Spleen (tissue), 11 donors: ENCODE results near the gene SATB1. TPM values are rescaled to one million over a fixed set of nuclear protein-coding genes. Genes with fewer than 3 reads are reported as not detected.
"Not testable (repeated sequence)": the region's sequence is repeated elsewhere in the genome, so short reads cannot be mapped to it uniquely, and the experiment has no call there.

Experiments used
- DNase-seq: peaks from one replicate; pipeline ENCODE4 v3.0.0-alpha.2; 2020
- H3K27ac ChIP-seq, 8 donors: fragments of 200-600 bp; sonication (generic) in 7 of 8; 1 replicate in 4 of 8; 2 replicates in 4 of 8; pipeline versions ENCODE4 v1.5.0 to v1.8.0; 2016 to 2021; ENCODE audit warnings: inconsistent platforms in 4 of 8, mild to moderate bottlenecking in 4 of 8, moderate library complexity in 1 of 8
- H3K27me3 ChIP-seq, 7 donors: fragments of 200-600 bp; sonication (generic) in 6 of 7; replicated peaks in 1 of 7; 1 replicate in 4 of 7; 2 replicates in 3 of 7; pipeline versions ENCODE4 v1.5.0 to v1.8.0; 2016 to 2021; ENCODE audit warnings: inconsistent platforms in 3 of 7, mild to moderate bottlenecking in 1 of 7
- H3K36me3 ChIP-seq, 6 donors: fragments of 200-600 bp; sonication (generic) in 5 of 6; 1 replicate in 4 of 6; 2 replicates in 2 of 6; pipeline versions ENCODE4 v1.5.0 to v1.8.0; 2016 to 2021; ENCODE audit warnings: inconsistent platforms in 2 of 6
- H3K4me1 ChIP-seq, 6 donors: fragments of 200-600 bp; sonication (generic) in 5 of 6; 1 replicate in 3 of 6; 2 replicates in 3 of 6; pipeline versions ENCODE4 v1.5.0 to v1.8.0; 2016 to 2021; ENCODE audit warnings: inconsistent platforms in 3 of 6
- H3K4me3 ChIP-seq, 8 donors: fragments of 200-600 bp; sonication (generic) in 7 of 8; 1 replicate in 4 of 8; 2 replicates in 4 of 8; pipeline versions ENCODE4 v1.5.0 to v1.8.0; 2016 to 2021; ENCODE audit warnings: inconsistent platforms in 4 of 8, mild to moderate bottlenecking in 4 of 8, moderate library complexity in 2 of 8
- H3K9me3 ChIP-seq, 8 donors: fragments of 200-600 bp; sonication (generic) in 7 of 8; 1 replicate in 4 of 8; 2 replicates in 4 of 8; pipeline versions ENCODE4 v1.5.0 to v1.8.0; 2016 to 2021; ENCODE audit warnings: inconsistent platforms in 4 of 8
- POLR2A ChIP-seq, 3 donors: fragments of 450-650 bp; IDR thresholded peaks; one replicate each; pipeline ENCODE4 v1.5.1; 2017; ENCODE audit warnings: antibody characterized with exemption in 3 of 3, mild to moderate bottlenecking in 1 of 3
- POLR2AphosphoS5 ChIP-seq, 3 donors: sonication (generic); formaldehyde crosslinking; IDR thresholded peaks; one replicate each; pipeline ENCODE4 v1.5.1; 2017; ENCODE audit warnings: antibody characterized with exemption in 3 of 3
- WGBS, 5 donors: extraction: QIAGEN DNeasy Blood & Tissue Kit in 3 of 5; methylation state at CpG; one replicate each; pipeline versions ENCODE4 v1.1.5 to v1.1.7; 2013 to 2018; 5-methylcytosine and 5-hydroxymethylcytosine counted together
- intact Hi-C: fragments of 100-400 bp; cut with DNase I; formaldehyde crosslinking; loops from one replicate; pipeline ENCODE4 v1.15.0; 2023; ENCODE audit warnings: low total_unique reads
- polyA plus RNA-seq, 3 donors: library from polyadenylated mRNA; stranded (reverse); fragments of 200-250 nt; gene quantifications; one replicate each; pipeline ENCODE4 v1.2.1, GENCODE V29; 2013
- total RNA-seq, 7 donors: library from RNA; depleted of rRNA in 3 of 7; stranded (reverse); fragments of >200 nt in 3 of 7; fragmentation: NEBNext Ultra II Directional in 4 of 7; extraction: Animal tissue kit (Norgen Biotek cat#: 25700) in 4 of 7; gene quantifications; one replicate each; pipeline versions ENCODE4 v1.1.0 to v1.2.1, GENCODE V29; 2016 to 2021
- TF ChIP-seq, protein P1 (sequence below), 11 experiments: fragments of 200-600 bp in 7 of 11; fragments of 450-650 bp in 4 of 11; sonication (generic) in 4 of 11; IDR thresholded peaks in 8 of 11; conservative IDR thresholded peaks in 3 of 11; 1 replicate in 7 of 11; 2 replicates in 4 of 11; pipeline versions ENCODE4 v1.4.0 to v1.8.0; 2016 to 2021; ENCODE audit warnings: antibody characterized with exemption in 11 of 11, inconsistent platforms in 4 of 11, mild to moderate bottlenecking in 1 of 11
- donor health status: healthy with polysubstance abuse.
- donor health status: DM: no; HTN: no; CAD: no; lungs with moderate emphysema.
- donor health status: DM: no; HTN: no; CAD: no.
- donor health status: Bipolar disorder and iron deficiency.
- donor health status: healthy.
- donor health status: DM: no; HTN: no; CAD: no.
- donor health status: DM: yes; HTN: yes; CAD: no.

The SATB1 gene
- total and polyA plus RNA-seq, 10 donors = 11.7 to 104 (median 59.1) TPM

DNA sequence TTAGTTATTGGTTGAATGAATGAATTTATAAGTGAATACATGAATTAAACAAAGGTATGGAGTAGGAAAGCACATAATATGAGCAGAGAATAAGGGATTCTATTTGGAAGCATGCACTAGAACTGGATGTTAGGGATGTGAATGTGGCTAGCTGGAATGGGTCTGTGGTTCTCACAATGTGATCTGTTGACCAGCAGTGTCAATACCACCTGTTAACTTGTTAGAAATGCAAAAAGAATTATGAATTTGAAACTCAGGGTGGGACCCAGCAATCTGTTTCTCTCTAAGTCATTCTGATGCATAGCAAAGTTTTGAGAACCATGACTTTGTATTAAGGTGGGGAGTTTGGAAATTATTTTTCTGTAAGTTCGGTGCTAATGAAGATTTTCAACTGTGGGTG lies 41.0 kb upstream of the SATB1 start:
- no peak for TF ChIP-seq POLR2A (IDR thresholded peaks at IDR 0.05)
- TF ChIP-seq, protein P1, sequence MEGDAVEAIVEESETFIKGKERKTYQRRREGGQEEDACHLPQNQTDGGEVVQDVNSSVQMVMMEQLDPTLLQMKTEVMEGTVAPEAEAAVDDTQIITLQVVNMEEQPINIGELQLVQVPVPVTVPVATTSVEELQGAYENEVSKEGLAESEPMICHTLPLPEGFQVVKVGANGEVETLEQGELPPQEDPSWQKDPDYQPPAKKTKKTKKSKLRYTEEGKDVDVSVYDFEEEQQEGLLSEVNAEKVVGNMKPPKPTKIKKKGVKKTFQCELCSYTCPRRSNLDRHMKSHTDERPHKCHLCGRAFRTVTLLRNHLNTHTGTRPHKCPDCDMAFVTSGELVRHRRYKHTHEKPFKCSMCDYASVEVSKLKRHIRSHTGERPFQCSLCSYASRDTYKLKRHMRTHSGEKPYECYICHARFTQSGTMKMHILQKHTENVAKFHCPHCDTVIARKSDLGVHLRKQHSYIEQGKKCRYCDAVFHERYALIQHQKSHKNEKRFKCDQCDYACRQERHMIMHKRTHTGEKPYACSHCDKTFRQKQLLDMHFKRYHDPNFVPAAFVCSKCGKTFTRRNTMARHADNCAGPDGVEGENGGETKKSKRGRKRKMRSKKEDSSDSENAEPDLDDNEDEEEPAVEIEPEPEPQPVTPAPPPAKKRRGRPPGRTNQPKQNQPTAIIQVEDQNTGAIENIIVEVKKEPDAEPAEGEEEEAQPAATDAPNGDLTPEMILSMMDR (IDR thresholded peaks at IDR 0.05 in 8 of 11, conservative IDR thresholded peaks at IDR 0.05 in 3 of 11) = no peak
- no peak for TF ChIP-seq POLR2AphosphoS5 (IDR thresholded peaks at IDR 0.05)
- DNase-seq = no peak
- WGBS, 5 donors = 91 to 100% (median 94%) methylated on average over 1 of the region's 1 CpG
- no peaks in the 10 kb centered on the region for H3K4me1 ChIP-seq
- H3K36me3 ChIP-seq = peaks cover 0 to 15% (median 0%) of the 10 kb centered on the region in 6 donors
- no peak overlapping the region for H3K27ac ChIP-seq
- intact Hi-C loops = no loop called here
- peaks cover 0 to 18% (median 13%) of the 10 kb centered on the region in 8 donors for H3K9me3 ChIP-seq
- H3K4me3 ChIP-seq = no peak overlapping the region
- no peaks in the 10 kb centered on the region for H3K27me3 ChIP-seq

DNA sequence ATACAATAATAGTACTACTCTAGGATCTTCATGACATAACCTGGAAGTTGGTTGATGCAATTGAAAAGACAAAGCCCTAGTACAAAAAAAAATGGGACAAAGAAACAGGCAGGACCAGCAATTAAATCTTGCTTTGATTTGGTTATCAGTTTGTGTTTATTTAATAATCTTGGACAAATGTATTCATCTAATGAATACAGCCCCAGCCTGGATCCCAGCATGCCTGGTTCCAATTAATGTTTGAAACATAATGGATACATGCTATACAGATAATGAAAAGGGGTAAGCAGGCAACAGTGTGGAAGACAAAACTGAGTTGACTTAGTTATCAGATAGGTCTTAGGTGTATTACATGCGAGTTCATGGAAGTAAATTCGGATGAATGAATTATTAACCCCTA lies 29.6 kb upstream of the SATB1 start:
- whole genome bisulfite sequencing, 5 donors = 87 to 93% (median 90%) methylated on average over 2 of the region's 2 CpGs
- intact Hi-C loops = no loop called here
- H3K27ac ChIP-seq = no peak overlapping the region

DNA sequence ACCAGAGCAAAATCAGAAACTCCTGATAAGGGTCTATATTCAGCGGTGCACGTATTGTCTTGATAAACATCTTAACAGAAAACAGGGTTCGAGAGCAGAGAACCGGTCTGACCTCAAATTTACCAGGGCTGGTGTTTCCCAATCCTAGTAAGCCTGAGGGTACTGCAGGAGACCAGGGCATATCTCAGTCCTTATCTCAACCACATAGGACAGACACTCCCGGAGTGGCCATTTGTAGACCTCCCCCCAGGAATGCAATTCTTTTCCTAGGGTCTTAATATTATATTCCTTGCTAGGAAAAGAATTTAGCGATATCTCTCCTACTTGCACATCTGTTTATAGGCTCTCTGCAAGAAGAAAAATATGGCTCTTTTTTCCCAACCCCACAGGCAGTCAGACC lies 24.5 kb upstream of the SATB1 start:
- intact Hi-C loops, H3K4me3 ChIP-seq, H3K27ac ChIP-seq, H3K36me3 ChIP-seq, DNase-seq: not testable (repeated sequence)
- Histone ChIP-seq H3K27me3 (peaks cover 0 to 17% (median 3%) of the 10 kb centered on the region in 7 donors), H3K4me1 (peaks cover 0 to 25% (median 15%) of the 10 kb centered on the region in 6 donors), H3K9me3 (peaks cover 3 to 26% (median 19%) of the 10 kb centered on the region in 8 donors)
- 86 to 94% (median 92%) methylated on average over 6 of the region's 6 CpGs for WGBS, 5 donors

More for the DNA sequence above, 29.6 kb upstream of the SATB1 start:
- H3K9me3 ChIP-seq = peaks cover 0 to 7% (median 3%) of the 10 kb centered on the region in 8 donors
- no peaks in the 10 kb centered on the region for H3K27me3 ChIP-seq
- no peak overlapping the region for H3K4me3 ChIP-seq
- H3K36me3 ChIP-seq = no peaks in the 10 kb centered on the region
- DNase-seq = no peak
- H3K4me1 ChIP-seq = no peaks in the 10 kb centered on the region
- TF ChIP-seq POLR2A (IDR thresholded peaks at IDR 0.05) = no peak
- TF ChIP-seq, protein P1 (IDR thresholded peaks at IDR 0.05 in 8 of 11, conservative IDR thresholded peaks at IDR 0.05 in 3 of 11) = no peak
- TF ChIP-seq POLR2AphosphoS5 (IDR thresholded peaks at IDR 0.05) = no peak

DNA sequence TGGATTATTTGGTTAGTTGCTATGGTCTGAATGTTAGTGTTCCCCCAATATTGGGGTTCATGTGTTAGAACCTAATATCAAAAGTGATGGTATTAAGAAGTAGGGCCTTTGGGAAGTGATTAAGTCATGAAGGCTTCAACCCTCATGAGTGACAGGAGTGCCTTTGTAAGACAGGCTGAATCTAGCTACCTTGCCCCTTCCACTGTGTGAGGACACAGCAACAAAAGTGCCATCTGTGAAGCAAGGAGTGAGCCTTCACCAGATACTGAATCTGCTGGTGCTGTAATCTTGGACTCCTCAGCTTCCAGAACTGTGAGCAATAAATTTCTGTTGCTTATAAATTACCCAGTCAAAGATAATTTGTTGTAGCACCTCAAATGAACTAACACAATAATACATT lies 22.6 kb upstream of the SATB1 start:
- no peak for DNase-seq
- Histone ChIP-seq H3K9me3 (peaks cover 3 to 26% (median 19%) of the 10 kb centered on the region in 8 donors), H3K27me3 (peaks cover 0 to 33% (median 11%) of the 10 kb centered on the region in 7 donors), H3K36me3 (no peaks in the 10 kb centered on the region), H3K27ac (no peak overlapping the region), H3K4me3 (no peak overlapping the region), H3K4me1 (peaks cover 0 to 44% (median 29%) of the 10 kb centered on the region in 6 donors)
- intact Hi-C loops = no loop called here
- TF ChIP-seq POLR2AphosphoS5 (IDR thresholded peaks at IDR 0.05) = no peak
- no peak for TF ChIP-seq POLR2A (IDR thresholded peaks at IDR 0.05)
- TF ChIP-seq, protein P1 (IDR thresholded peaks at IDR 0.05 in 8 of 11, conservative IDR thresholded peaks at IDR 0.05 in 3 of 11) = no peak
